PC-9 (cell line): Measurements from ENCODE around the gene FAM180A. TPM values are rescaled to one million over a fixed set of nuclear protein-coding genes. Genes with fewer than 3 reads are reported as not detected.

Experiments used
- BruUV-seq: library from RNA; stranded (reverse); fragments of 400-500 nt; replicated peaks from 2 replicates; lab custom pipeline; 2021; lab: Mats Ljungman, UMichigan
- CTCF ChIA-PET: fragments of 300-600 bp; sonication (Branson Sonifier 250); formaldehyde crosslinking; loops from one replicate; lab custom pipeline; 2022; ENCODE audit warnings: antibody characterized with exemption; lab: Charles Lee
- POLR2A ChIA-PET: fragments of 300-600 bp; sonication (Branson Sonifier 250); formaldehyde crosslinking; loops from one replicate; lab custom pipeline; 2022; ENCODE audit warnings: antibody characterized with exemption; ENCODE audit not compliant: unreplicated experiment; lab: Charles Lee
- DNase-seq, 2 experiments: peaks; one replicate each; pipeline versions ENCODE4 v3.0.0 to v3.0.0-alpha.2; 2015 to 2022; ENCODE audit warnings: mixed read lengths in 1 of 2
- H2AFZ ChIP-seq: fragments of 200-600 bp; sonication (generic); 2 replicates; pipeline ENCODE4 v1.8.1; 2017; ENCODE audit warnings: antibody characterized with exemption
- H3F3A ChIP-seq: fragments of 200-600 bp; sonication (generic); 2 replicates; pipeline ENCODE4 v1.8.1; 2017; ENCODE audit warnings: antibody characterized with exemption, mild to moderate bottlenecking, low read depth; ENCODE audit not compliant: insufficient read depth
- H3K27ac ChIP-seq: fragments of 200-600 bp; sonication (generic); 2 replicates; pipeline ENCODE4 v1.6.1; 2016; ENCODE audit warnings: mixed run types
- H3K27me3 ChIP-seq: fragments of 200-600 bp; sonication (generic); 2 replicates; pipeline ENCODE4 v1.6.1; 2016; ENCODE audit warnings: low read depth, mixed run types; ENCODE audit not compliant: insufficient read depth
- H3K36me3 ChIP-seq: fragments of 200-600 bp; sonication (generic); 2 replicates; pipeline ENCODE4 v1.6.1; 2016; ENCODE audit warnings: low read depth, mixed run types
- H3K4me1 ChIP-seq: fragments of 200-600 bp; sonication (generic); replicated peaks from 2 replicates; pipeline ENCODE4 v1.6.1; 2016; ENCODE audit warnings: mixed run types; ENCODE audit not compliant: insufficient read depth
- H3K4me2 ChIP-seq: fragments of 200-600 bp; sonication (generic); 2 replicates; pipeline ENCODE4 v1.6.1; 2017; ENCODE audit warnings: mixed run types
- H3K4me3 ChIP-seq: fragments of 200-600 bp; sonication (generic); 2 replicates; pipeline ENCODE4 v1.6.1; 2016; ENCODE audit warnings: mixed run types
- H3K79me2 ChIP-seq: fragments of 200-600 bp; sonication (generic); 2 replicates; pipeline ENCODE4 v1.6.1; 2017; ENCODE audit warnings: low read depth, mixed run types
- H3K9me2 ChIP-seq: fragments of 200-600 bp; sonication (generic); 2 replicates; pipeline ENCODE4 v1.8.1; 2017; ENCODE audit warnings: mild to moderate bottlenecking; ENCODE audit not compliant: insufficient read depth
- H3K9me3 ChIP-seq: fragments of 200-600 bp; sonication (generic); 2 replicates; pipeline ENCODE4 v1.8.1; 2016; ENCODE audit warnings: low read depth; ENCODE audit not compliant: insufficient read depth
- H4K20me1 ChIP-seq: fragments of 200-600 bp; sonication (generic); 2 replicates; pipeline ENCODE4 v1.8.1; 2017; ENCODE audit not compliant: insufficient read depth
- EZH2 ChIP-seq: fragments of 200-600 bp; sonication (generic); IDR thresholded peaks from 2 replicates; pipeline ENCODE4 v1.8.0; 2017; ENCODE audit warnings: antibody characterized with exemption, low read depth
- intact Hi-C: fragments of 100-400 bp; cut with micrococcal nuclease; formaldehyde crosslinking; loops from one replicate; pipeline ENCODE4 v1.10.0; 2022; ENCODE audit not compliant: unreplicated experiment
- total RNA-seq: library from RNA; stranded (reverse); gene quantifications from 2 replicates; pipeline ENCODE4 v1.2.3, GENCODE V29; 2021
- TF ChIP-seq, protein P1 (sequence below): fragments of 200-600 bp; sonication (generic); conservative IDR thresholded peaks from 2 replicates; pipeline ENCODE4 v1.6.1; 2017; ENCODE audit warnings: mixed run types, antibody characterized with exemption, mild to moderate bottlenecking, moderate library complexity

FAM180A gene
- total RNA-seq, 1 experiment from 2014 or later = not detected

DNA sequence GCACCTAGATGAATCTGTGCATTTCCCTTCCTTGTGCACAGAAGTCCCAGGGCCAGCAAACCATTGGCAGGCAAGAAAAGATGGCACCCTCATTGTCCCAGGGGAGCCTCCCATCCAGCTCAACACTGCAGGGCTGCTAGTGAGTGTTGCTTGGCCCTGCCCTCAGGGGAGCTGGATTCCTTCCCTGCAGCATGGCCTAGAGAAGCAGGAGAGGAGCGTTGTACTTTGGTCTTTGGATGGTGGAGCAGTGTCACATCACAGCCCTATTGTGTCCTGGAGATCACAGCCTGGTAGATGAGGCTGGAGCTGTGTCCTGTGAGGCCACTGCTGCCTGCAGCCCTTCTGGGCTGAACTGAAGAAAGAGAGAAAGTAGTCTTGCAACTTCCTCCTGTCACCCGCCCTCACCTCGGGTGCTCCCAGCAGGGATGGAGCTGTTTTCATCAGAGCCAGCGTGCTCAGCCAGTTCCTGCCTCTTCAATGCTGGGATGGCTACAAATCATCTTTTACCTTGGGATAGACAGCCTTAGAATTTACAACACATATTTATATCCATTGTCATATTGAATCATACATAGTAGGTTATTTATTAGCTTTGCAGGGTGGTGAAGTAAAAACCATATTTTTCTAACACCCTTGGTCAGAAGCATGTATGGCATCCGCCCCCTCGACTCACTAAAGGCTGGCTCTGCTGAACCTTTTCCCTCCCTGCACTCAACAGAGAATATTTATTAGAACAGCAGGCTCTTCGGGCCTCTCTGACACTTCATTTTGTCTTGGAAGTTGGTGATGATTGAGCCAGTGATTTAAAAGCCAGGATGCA, 43.1 kb upstream of the FAM180A start:
- H3K4me3 ChIP-seq = no peak overlapping the region
- no peaks in the 10 kb centered on the region for H3K27me3 ChIP-seq
- no peaks in the 10 kb centered on the region for H3K9me3 ChIP-seq
- H4K20me1 ChIP-seq = no peaks in the 10 kb centered on the region
- H2AFZ ChIP-seq = no peak overlapping the region
- H3K79me2 ChIP-seq = no peaks in the 10 kb centered on the region
- no peak overlapping the region for H3K4me2 ChIP-seq
- POLR2A ChIA-PET = no interaction called here
- no peaks in the 10 kb centered on the region for H3K36me3 ChIP-seq
- no peak overlapping the region for H3K27ac ChIP-seq
- no peaks in the 10 kb centered on the region for H3K4me1 ChIP-seq
- TF ChIP-seq, protein P1, sequence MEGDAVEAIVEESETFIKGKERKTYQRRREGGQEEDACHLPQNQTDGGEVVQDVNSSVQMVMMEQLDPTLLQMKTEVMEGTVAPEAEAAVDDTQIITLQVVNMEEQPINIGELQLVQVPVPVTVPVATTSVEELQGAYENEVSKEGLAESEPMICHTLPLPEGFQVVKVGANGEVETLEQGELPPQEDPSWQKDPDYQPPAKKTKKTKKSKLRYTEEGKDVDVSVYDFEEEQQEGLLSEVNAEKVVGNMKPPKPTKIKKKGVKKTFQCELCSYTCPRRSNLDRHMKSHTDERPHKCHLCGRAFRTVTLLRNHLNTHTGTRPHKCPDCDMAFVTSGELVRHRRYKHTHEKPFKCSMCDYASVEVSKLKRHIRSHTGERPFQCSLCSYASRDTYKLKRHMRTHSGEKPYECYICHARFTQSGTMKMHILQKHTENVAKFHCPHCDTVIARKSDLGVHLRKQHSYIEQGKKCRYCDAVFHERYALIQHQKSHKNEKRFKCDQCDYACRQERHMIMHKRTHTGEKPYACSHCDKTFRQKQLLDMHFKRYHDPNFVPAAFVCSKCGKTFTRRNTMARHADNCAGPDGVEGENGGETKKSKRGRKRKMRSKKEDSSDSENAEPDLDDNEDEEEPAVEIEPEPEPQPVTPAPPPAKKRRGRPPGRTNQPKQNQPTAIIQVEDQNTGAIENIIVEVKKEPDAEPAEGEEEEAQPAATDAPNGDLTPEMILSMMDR = no peak
- CTCF ChIA-PET = no interaction called here
- no peak for DNase-seq
- H3K9me2 ChIP-seq = no peaks in the 10 kb centered on the region
- intact Hi-C loops = no loop called here
- no TSS peak for BruUV-seq
- no peaks in the 10 kb centered on the region for H3F3A ChIP-seq

GRCh38 chr7:135790371-135790977, 41.9 kb upstream of the FAM180A start:
- ChIA-PET POLR2A (interaction anchor here (0.8 kb wide), 1 partner anchor 516 kb away, joined by 4 read pairs; no protein-coding TSS in a partner anchor), CTCF (no interaction called here)
- Histone ChIP-seq H3K9me2 (no peaks in the 10 kb centered on the region), H3K27ac (no peak overlapping the region), H3K79me2 (no peaks in the 10 kb centered on the region), H3K4me1 (no peaks in the 10 kb centered on the region), H3F3A (no peaks in the 10 kb centered on the region), H3K27me3 (no peaks in the 10 kb centered on the region), H4K20me1 (no peaks in the 10 kb centered on the region), H3K4me3 (no peak overlapping the region), H3K9me3 (no peaks in the 10 kb centered on the region), H3K4me2 (no peak overlapping the region), H2AFZ (no peak overlapping the region), H3K36me3 (no peaks in the 10 kb centered on the region)
- no peak for TF ChIP-seq EZH2
- TF ChIP-seq, protein P1 = no peak
- no TSS peak for BruUV-seq
- DNase-seq = no peak
- intact Hi-C loops = no loop called here

GRCh38 chr7:135789956-135790355, 41.3 kb upstream of the FAM180A start:
- H3K9me2 ChIP-seq = no peaks in the 10 kb centered on the region
- BruUV-seq = no TSS peak
- CTCF ChIA-PET = no interaction called here

More at GRCh38 chr7:135789956-135790355, 41.3 kb upstream of the FAM180A start:
- Histone ChIP-seq H3K4me3 (no peak overlapping the region), H2AFZ (no peak overlapping the region), H3K9me3 (no peaks in the 10 kb centered on the region), H3K36me3 (no peaks in the 10 kb centered on the region), H3F3A (no peaks in the 10 kb centered on the region), H4K20me1 (no peaks in the 10 kb centered on the region), H3K4me1 (no peaks in the 10 kb centered on the region), H3K27me3 (no peaks in the 10 kb centered on the region), H3K79me2 (no peaks in the 10 kb centered on the region), H3K27ac (no peak overlapping the region), H3K4me2 (no peak overlapping the region)
- POLR2A ChIA-PET = no interaction called here
- TF ChIP-seq EZH2 = no peak
- TF ChIP-seq, protein P1 = no peak
- intact Hi-C loops = no loop called here
- no peak for DNase-seq
